Endodermal cell (in vitro differentiated cells): ENCODE results near the gene RCL1. TPM values are rescaled to one million over a fixed set of nuclear protein-coding genes. Genes with fewer than 3 reads are reported as not detected.
A peak's percentile ranks its signal among the peaks of the same experiment; 100 is the strongest.

Source experiments
- DNase-seq: peaks from one replicate; pipeline ENCODE4 v3.0.0-alpha.2; 2017
- H3K27ac ChIP-seq: 2 replicates; pipeline ENCODE4 v1.5.1; 2013; ENCODE audit warnings: mild to moderate bottlenecking, low read depth, low read length, moderate library complexity
- H3K27me3 ChIP-seq: 2 replicates; pipeline ENCODE4 v1.6.1; 2013; ENCODE audit warnings: mild to moderate bottlenecking, low read length, moderate library complexity; ENCODE audit not compliant: insufficient read depth, control insufficient read depth, poor library complexity, severe bottlenecking
- H3K36me3 ChIP-seq: 2 replicates; pipeline ENCODE4 v1.7.0; 2013; ENCODE audit warnings: mild to moderate bottlenecking, low read length, moderate library complexity; ENCODE audit not compliant: control insufficient read depth, insufficient read depth
- H3K4me1 ChIP-seq: one replicate; pipeline ENCODE4 v1.7.0; 2013; ENCODE audit warnings: low read length; ENCODE audit not compliant: control insufficient read depth, insufficient read depth
- H3K4me3 ChIP-seq: 2 replicates; pipeline ENCODE4 v1.5.1; 2013; ENCODE audit warnings: mild to moderate bottlenecking, low read length, moderate library complexity
- H3K9ac ChIP-seq: 2 replicates; pipeline ENCODE4 v1.6.1; 2013; ENCODE audit warnings: mild to moderate bottlenecking, low read length, moderate library complexity; ENCODE audit not compliant: poor library complexity, severe bottlenecking; ENCODE audit errors: extremely low read depth
- H3K9me3 ChIP-seq: 2 replicates; pipeline ENCODE4 v1.6.1; 2013; ENCODE audit warnings: mild to moderate bottlenecking, low read length, moderate library complexity; ENCODE audit not compliant: control insufficient read depth
- H3K27ac Mint-ChIP-seq: 2 replicates; pipeline ENCODE4 v1.8.0; 2020; ENCODE audit warnings: mixed read lengths
- H3K27me3 Mint-ChIP-seq: 2 replicates; pipeline ENCODE4 v1.8.0; 2021; ENCODE audit warnings: mild to moderate bottlenecking, mixed read lengths; ENCODE audit not compliant: insufficient read depth
- H3K36me3 Mint-ChIP-seq: 2 replicates; pipeline ENCODE4 v1.8.0; 2020; ENCODE audit warnings: low read depth, mixed read lengths
- H3K4me1 Mint-ChIP-seq: 2 replicates; pipeline ENCODE4 v1.8.0; 2020; ENCODE audit warnings: mixed read lengths
- H3K4me3 Mint-ChIP-seq: 2 replicates; pipeline ENCODE4 v1.8.0; 2020; ENCODE audit warnings: mild to moderate bottlenecking, moderate library complexity, mixed read lengths
- H3K9me3 Mint-ChIP-seq: 2 replicates; pipeline ENCODE4 v1.8.0; 2020; ENCODE audit warnings: mild to moderate bottlenecking, mixed read lengths
- CTCF ChIP-seq: fragments of 200-600 bp; sonication (generic); conservative IDR thresholded peaks from 2 replicates; pipeline ENCODE4 v1.5.0; 2021; ENCODE audit warnings: antibody characterized with exemption, mild to moderate bottlenecking
- WGBS, 2 experiments: methylation state at CpG; one replicate each; pipeline versions ENCODE4 v1.1.5 to v1.1.7; 2013; ENCODE audit warnings: missing lambda C conversion rate in 2 of 2, mixed read lengths in 1 of 2; ENCODE audit not compliant: insufficient coverage in 1 of 2, insufficient read length in 1 of 2; 5-methylcytosine and 5-hydroxymethylcytosine counted together
- total RNA-seq, 2 donors: library from RNA; stranded (reverse); fragmentation: NEBNext Ultra II Directional in 1 of 2; extraction: Animal tissue kit (Norgen Biotek cat#: 25700) in 1 of 2; gene quantifications; 2 replicates in 1 of 2; 3 replicates in 1 of 2; pipeline ENCODE4 v1.2.1, GENCODE V29; 2021

Gene RCL1
- total RNA-seq, 2 donors from 2014 or later, result 13.2 to 18.6 TPM

DNA sequence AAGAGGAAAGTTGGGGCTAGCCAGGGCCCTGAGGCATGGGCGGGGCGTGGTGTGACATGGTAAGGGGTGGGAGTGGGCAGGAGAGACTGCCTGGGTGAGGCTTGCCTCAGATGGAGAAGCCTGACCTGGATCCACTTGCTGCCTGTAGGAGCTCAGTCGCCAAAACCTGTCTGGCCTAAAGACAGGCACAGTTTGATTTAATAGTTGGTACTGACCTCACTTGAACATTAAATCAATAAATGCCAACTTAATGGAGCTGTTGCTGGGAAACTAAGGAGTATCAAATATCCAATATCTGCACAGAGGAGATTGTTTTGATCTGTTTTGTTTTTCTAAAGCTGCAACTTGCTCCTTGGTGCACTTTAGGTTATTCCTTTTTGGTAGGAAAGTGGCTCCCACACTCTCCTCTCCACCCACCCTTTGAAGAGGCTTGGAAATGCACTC is 86.4 kb downstream of the RCL1 start:
- no peak overlapping the region for H3K27ac ChIP-seq
- no peak overlapping the region for H3K4me3 ChIP-seq
- H3K9ac ChIP-seq, result no peak overlapping the region
- WGBS, 2 experiments, result 80 to 94% methylated on average over 1 to 3 of the region's 3 CpGs
- no peaks in the 10 kb centered on the region for H3K36me3 ChIP-seq
- DNase-seq, result no peak
- Mint-ChIP-seq H3K36me3 (peaks cover 1% of the 10 kb centered on the region), H3K4me1 (peaks cover 7% of the 10 kb centered on the region), H3K4me3 (no peak overlapping the region), H3K27me3 (no peaks in the 10 kb centered on the region), H3K27ac (no peak overlapping the region), H3K9me3 (no peaks in the 10 kb centered on the region)
- no peaks in the 10 kb centered on the region for H3K9me3 ChIP-seq
- no peaks in the 10 kb centered on the region for H3K27me3 ChIP-seq
- H3K4me1 ChIP-seq, result no peaks in the 10 kb centered on the region
- TF ChIP-seq CTCF, result no peak

- no peak overlapping the region for H3K27ac Mint-ChIP-seq
- H3K9ac ChIP-seq, result no peak overlapping the region
- no peaks in the 10 kb centered on the region for H3K36me3 ChIP-seq
- H3K4me3 ChIP-seq, result no peak overlapping the region
- TF ChIP-seq CTCF, result no peak
- no peak overlapping the region for H3K27ac ChIP-seq
- H3K4me1 Mint-ChIP-seq, result peaks cover 22% of the 10 kb centered on the region
- no peaks in the 10 kb centered on the region for H3K9me3 ChIP-seq
- no peaks in the 10 kb centered on the region for H3K9me3 Mint-ChIP-seq
- peaks cover 5% of the 10 kb centered on the region for H3K36me3 Mint-ChIP-seq
- 90 to 100% methylated on average over 2 to 3 of the region's 3 CpGs for WGBS, 2 experiments
- H3K27me3 Mint-ChIP-seq, result no peaks in the 10 kb centered on the region
- DNase-seq, result no peak
- no peak overlapping the region for H3K4me3 Mint-ChIP-seq
- H3K4me1 ChIP-seq, result no peaks in the 10 kb centered on the region
- H3K27me3 ChIP-seq, result no peaks in the 10 kb centered on the region
Observed at GRCh38 chr9:4883326-4883873, 90.7 kb downstream of the RCL1 start.

DNA sequence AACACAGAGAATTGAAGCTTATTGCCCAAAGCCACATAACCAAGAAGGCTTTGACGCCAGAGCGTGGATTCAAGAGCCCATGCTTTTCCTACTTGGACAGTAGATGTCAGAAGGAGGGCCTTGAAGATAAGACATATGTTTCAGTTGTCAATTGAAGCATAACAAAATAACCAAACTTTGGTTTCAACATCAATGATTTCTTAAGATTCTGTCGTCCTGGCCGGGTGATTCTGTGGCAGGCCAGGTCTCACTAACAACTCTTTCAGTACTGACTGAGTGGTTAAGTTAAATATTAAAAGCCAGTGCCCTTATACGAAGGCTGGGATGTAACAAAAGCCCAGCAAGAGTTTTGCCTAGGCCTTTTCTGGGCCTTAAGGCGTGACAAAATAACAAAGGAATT is 94.0 kb downstream of the RCL1 start:
- Mint-ChIP-seq H3K36me3 (peaks cover 5% of the 10 kb centered on the region), H3K27ac (peak overlapping the region; percentile 59)
- TF ChIP-seq CTCF, result no peak

More for the DNA sequence above, 94.0 kb downstream of the RCL1 start:
- DNase-seq, result no peak
- no peaks in the 10 kb centered on the region for H3K27me3 Mint-ChIP-seq
- no peak overlapping the region for H3K4me3 Mint-ChIP-seq
- no peaks in the 10 kb centered on the region for H3K27me3 ChIP-seq
- peak overlapping the region; percentile 54 for H3K27ac ChIP-seq
- H3K36me3 ChIP-seq, result no peaks in the 10 kb centered on the region
- no peaks in the 10 kb centered on the region for H3K9me3 ChIP-seq
- H3K9ac ChIP-seq, result no peak overlapping the region
- peaks cover 24% of the 10 kb centered on the region for H3K4me1 Mint-ChIP-seq
- no peaks in the 10 kb centered on the region for H3K4me1 ChIP-seq
- H3K9me3 Mint-ChIP-seq, result no peaks in the 10 kb centered on the region
- WGBS, 2 experiments, result 37 to 59% methylated on average over 2 to 6 of the region's 6 CpGs
- H3K4me3 ChIP-seq, result no peak overlapping the region
